H1 (cell line): Measurements from ENCODE around the gene FSTL4. TPM values are rescaled to one million over a fixed set of nuclear protein-coding genes. Genes with fewer than 3 reads are reported as not detected.

ENCODE experiments used
- BRCA1 ChIP-seq: IDR thresholded peaks from 2 replicates; pipeline ENCODE4 v1.6.1; 2012; ENCODE audit warnings: low read depth, low read length, improper control_type of control experiment
- CBX5 ChIP-seq: fragments of 300-800, 300-1000 bp; sonication (generic); IDR thresholded peaks from 2 replicates; pipeline ENCODE4 v1.7.1; 2016; ENCODE audit warnings: antibody characterized with exemption, low read length, low read depth
- FOSL1 ChIP-seq: IDR thresholded peaks from 2 replicates; pipeline ENCODE4 v1.6.1; 2011; ENCODE audit warnings: mild to moderate bottlenecking, low read depth, low read length, moderate library complexity; ENCODE audit not compliant: insufficient read depth
- POLR2AphosphoS5 ChIP-seq: IDR thresholded peaks from 2 replicates; pipeline ENCODE4 v1.6.1; 2011; ENCODE audit warnings: low read depth, low read length
- polyA plus RNA-seq, 7 experiments: library from polyadenylated mRNA; depleted of rRNA in 3 of 7; stranded (reverse) in 5 of 7; unstranded in 2 of 7; fragments of >200 nt in 5 of 7; fragments of 200-250 nt in 2 of 7; gene quantifications; 1 replicate in 5 of 7; 2 replicates in 1 of 7; 4 replicates in 1 of 7; pipeline versions ENCODE4 v1.2.1 to v1.2.3, GENCODE V29; 2011 to 2013; ENCODE audit warnings: missing spikeins in 2 of 7, mixed read lengths in 2 of 7
- total RNA-seq: library from RNA; stranded (reverse); fragmentation: NEBNext Ultra II Directional; extraction: Animal tissue kit (Norgen Biotek cat#: 25700); gene quantifications from 2 replicates; pipeline ENCODE4 v1.2.1, GENCODE V29; 2021
- TF ChIP-seq, protein P1 (sequence below): IDR thresholded peaks from 2 replicates; pipeline ENCODE4 v1.6.1; 2011; ENCODE audit warnings: low read length, improper control_type of control experiment
- TF ChIP-seq, protein P2 (sequence below): fragments of 300-600 bp; sonication (generic); IDR thresholded peaks from 2 replicates; pipeline ENCODE4 v1.7.1; 2012; ENCODE audit warnings: low read length, moderate library complexity, mild to moderate bottlenecking, inconsistent platforms; ENCODE audit not compliant: insufficient replicate concordance

FSTL4 gene
- total and polyA plus RNA-seq, 2 of the 8 experiments (the other 6 are each of a cell fraction or from before 2014, with no cell fraction given), result 3.1 to 4.1 TPM

DNA sequence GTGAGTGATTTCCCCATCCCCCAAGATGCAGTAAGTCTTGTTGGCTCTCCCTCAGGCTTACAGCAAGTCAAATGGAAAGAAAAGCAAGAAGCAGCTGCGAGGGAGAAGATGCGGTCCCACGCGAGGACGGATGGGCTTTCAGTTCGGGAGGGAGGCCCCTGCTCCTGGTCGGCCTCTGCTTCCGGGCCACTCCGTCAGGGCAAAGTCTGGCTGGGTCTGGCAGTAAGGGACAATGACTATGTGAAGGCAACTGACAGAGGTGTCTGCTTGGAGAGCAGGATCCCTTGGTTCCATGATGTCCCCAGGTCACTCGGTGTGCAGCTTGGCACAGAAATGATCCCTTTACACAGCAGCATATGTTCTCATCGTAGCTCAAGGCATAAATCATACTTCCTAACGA, 413.8 kb downstream of the FSTL4 start (continued):
- TF ChIP-seq FOSL1, result no peak
- TF ChIP-seq POLR2AphosphoS5, result no peak
- TF ChIP-seq, protein P1, sequence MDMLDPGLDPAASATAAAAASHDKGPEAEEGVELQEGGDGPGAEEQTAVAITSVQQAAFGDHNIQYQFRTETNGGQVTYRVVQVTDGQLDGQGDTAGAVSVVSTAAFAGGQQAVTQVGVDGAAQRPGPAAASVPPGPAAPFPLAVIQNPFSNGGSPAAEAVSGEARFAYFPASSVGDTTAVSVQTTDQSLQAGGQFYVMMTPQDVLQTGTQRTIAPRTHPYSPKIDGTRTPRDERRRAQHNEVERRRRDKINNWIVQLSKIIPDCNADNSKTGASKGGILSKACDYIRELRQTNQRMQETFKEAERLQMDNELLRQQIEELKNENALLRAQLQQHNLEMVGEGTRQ, result no peak
- TF ChIP-seq, protein P2, sequence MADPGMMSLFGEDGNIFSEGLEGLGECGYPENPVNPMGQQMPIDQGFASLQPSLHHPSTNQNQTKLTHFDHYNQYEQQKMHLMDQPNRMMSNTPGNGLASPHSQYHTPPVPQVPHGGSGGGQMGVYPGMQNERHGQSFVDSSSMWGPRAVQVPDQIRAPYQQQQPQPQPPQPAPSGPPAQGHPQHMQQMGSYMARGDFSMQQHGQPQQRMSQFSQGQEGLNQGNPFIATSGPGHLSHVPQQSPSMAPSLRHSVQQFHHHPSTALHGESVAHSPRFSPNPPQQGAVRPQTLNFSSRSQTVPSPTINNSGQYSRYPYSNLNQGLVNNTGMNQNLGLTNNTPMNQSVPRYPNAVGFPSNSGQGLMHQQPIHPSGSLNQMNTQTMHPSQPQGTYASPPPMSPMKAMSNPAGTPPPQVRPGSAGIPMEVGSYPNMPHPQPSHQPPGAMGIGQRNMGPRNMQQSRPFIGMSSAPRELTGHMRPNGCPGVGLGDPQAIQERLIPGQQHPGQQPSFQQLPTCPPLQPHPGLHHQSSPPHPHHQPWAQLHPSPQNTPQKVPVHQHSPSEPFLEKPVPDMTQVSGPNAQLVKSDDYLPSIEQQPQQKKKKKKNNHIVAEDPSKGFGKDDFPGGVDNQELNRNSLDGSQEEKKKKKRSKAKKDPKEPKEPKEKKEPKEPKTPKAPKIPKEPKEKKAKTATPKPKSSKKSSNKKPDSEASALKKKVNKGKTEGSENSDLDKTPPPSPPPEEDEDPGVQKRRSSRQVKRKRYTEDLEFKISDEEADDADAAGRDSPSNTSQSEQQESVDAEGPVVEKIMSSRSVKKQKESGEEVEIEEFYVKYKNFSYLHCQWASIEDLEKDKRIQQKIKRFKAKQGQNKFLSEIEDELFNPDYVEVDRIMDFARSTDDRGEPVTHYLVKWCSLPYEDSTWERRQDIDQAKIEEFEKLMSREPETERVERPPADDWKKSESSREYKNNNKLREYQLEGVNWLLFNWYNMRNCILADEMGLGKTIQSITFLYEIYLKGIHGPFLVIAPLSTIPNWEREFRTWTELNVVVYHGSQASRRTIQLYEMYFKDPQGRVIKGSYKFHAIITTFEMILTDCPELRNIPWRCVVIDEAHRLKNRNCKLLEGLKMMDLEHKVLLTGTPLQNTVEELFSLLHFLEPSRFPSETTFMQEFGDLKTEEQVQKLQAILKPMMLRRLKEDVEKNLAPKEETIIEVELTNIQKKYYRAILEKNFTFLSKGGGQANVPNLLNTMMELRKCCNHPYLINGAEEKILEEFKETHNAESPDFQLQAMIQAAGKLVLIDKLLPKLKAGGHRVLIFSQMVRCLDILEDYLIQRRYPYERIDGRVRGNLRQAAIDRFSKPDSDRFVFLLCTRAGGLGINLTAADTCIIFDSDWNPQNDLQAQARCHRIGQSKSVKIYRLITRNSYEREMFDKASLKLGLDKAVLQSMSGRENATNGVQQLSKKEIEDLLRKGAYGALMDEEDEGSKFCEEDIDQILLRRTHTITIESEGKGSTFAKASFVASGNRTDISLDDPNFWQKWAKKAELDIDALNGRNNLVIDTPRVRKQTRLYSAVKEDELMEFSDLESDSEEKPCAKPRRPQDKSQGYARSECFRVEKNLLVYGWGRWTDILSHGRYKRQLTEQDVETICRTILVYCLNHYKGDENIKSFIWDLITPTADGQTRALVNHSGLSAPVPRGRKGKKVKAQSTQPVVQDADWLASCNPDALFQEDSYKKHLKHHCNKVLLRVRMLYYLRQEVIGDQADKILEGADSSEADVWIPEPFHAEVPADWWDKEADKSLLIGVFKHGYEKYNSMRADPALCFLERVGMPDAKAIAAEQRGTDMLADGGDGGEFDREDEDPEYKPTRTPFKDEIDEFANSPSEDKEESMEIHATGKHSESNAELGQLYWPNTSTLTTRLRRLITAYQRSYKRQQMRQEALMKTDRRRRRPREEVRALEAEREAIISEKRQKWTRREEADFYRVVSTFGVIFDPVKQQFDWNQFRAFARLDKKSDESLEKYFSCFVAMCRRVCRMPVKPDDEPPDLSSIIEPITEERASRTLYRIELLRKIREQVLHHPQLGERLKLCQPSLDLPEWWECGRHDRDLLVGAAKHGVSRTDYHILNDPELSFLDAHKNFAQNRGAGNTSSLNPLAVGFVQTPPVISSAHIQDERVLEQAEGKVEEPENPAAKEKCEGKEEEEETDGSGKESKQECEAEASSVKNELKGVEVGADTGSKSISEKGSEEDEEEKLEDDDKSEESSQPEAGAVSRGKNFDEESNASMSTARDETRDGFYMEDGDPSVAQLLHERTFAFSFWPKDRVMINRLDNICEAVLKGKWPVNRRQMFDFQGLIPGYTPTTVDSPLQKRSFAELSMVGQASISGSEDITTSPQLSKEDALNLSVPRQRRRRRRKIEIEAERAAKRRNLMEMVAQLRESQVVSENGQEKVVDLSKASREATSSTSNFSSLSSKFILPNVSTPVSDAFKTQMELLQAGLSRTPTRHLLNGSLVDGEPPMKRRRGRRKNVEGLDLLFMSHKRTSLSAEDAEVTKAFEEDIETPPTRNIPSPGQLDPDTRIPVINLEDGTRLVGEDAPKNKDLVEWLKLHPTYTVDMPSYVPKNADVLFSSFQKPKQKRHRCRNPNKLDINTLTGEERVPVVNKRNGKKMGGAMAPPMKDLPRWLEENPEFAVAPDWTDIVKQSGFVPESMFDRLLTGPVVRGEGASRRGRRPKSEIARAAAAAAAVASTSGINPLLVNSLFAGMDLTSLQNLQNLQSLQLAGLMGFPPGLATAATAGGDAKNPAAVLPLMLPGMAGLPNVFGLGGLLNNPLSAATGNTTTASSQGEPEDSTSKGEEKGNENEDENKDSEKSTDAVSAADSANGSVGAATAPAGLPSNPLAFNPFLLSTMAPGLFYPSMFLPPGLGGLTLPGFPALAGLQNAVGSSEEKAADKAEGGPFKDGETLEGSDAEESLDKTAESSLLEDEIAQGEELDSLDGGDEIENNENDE, result no peak
- no peak for TF ChIP-seq BRCA1
- no peak for TF ChIP-seq CBX5
